Caco-2 (cell line): ENCODE results near the gene PLPP2. TPM values are rescaled to one million over a fixed set of nuclear protein-coding genes. Genes with fewer than 3 reads are reported as not detected.

Source experiments
- BruUV-seq: library from RNA; stranded (reverse); fragments of 400-500 nt; replicated peaks from 2 replicates; lab custom pipeline; 2021; lab: Mats Ljungman, UMichigan
- CTCF ChIA-PET: fragments of 300-600 bp; sonication (Branson Sonifier 250); formaldehyde crosslinking; loops from one replicate; lab custom pipeline; 2022; ENCODE audit warnings: antibody characterized with exemption; lab: Charles Lee
- POLR2A ChIA-PET: fragments of 300-600 bp; sonication (Branson Sonifier 250); formaldehyde crosslinking; loops from one replicate; lab custom pipeline; 2022; ENCODE audit warnings: antibody characterized with exemption; lab: Charles Lee
- DNase-seq, 2 experiments: peaks; one replicate each; pipeline versions ENCODE4 v3.0.0 to v3.0.0-alpha.2; 2020 to 2022
- H3K27me3 ChIP-seq: replicated peaks from 2 replicates; pipeline ENCODE4 v1.6.0; 2011; ENCODE audit warnings: low read length; ENCODE audit not compliant: control insufficient read depth, insufficient read depth
- H3K36me3 ChIP-seq: 2 replicates; pipeline ENCODE4 v1.5.1; 2011; ENCODE audit warnings: low read length; ENCODE audit not compliant: control insufficient read depth, insufficient read depth
- H3K4me1 ChIP-seq: fragments of 250-450 bp; sonication (Bioruptor Pico); 2 replicates; pipeline ENCODE4 v1.5.1; 2020; ENCODE audit warnings: mild to moderate bottlenecking
- H3K4me3 ChIP-seq: 2 replicates; pipeline ENCODE4 v1.5.1; 2011; ENCODE audit warnings: low read depth, mild to moderate bottlenecking, control low read depth, low read length
- H3K9me3 ChIP-seq: fragments of 250-450 bp; sonication (Bioruptor Pico); 2 replicates; pipeline ENCODE4 v1.5.1; 2020; ENCODE audit warnings: mild to moderate bottlenecking, moderate library complexity
- H3K27ac Mint-ChIP-seq: one replicate; pipeline ENCODE4 v1.8.0; 2022; ENCODE audit warnings: mixed read lengths; ENCODE audit not compliant: unreplicated experiment
- H3K27me3 Mint-ChIP-seq: one replicate; pipeline ENCODE4 v1.8.0; 2022; ENCODE audit warnings: mixed read lengths; ENCODE audit not compliant: insufficient read depth, unreplicated experiment
- H3K36me3 Mint-ChIP-seq: one replicate; pipeline ENCODE4 v1.8.0; 2022; ENCODE audit warnings: mild to moderate bottlenecking, mixed read lengths; ENCODE audit not compliant: insufficient read depth, unreplicated experiment
- H3K4me1 Mint-ChIP-seq: one replicate; pipeline ENCODE4 v1.8.0; 2022; ENCODE audit warnings: low read depth, mixed read lengths; ENCODE audit not compliant: unreplicated experiment
- H3K4me3 Mint-ChIP-seq: one replicate; pipeline ENCODE4 v1.8.0; 2022; ENCODE audit warnings: mild to moderate bottlenecking, moderate library complexity, mixed read lengths; ENCODE audit not compliant: unreplicated experiment
- H3K9me3 Mint-ChIP-seq: one replicate; pipeline ENCODE4 v1.8.0; 2022; ENCODE audit warnings: mixed read lengths; ENCODE audit not compliant: unreplicated experiment
- CTCF ChIP-seq, 2 experiments: fragments of 200-600 bp in 1 of 2; IDR thresholded peaks; 1 replicate in 1 of 2; 2 replicates in 1 of 2; pipeline versions ENCODE4 v1.5.1 to v1.8.0; 2011 to 2022; ENCODE audit warnings: antibody characterized with exemption in 1 of 2, control low read depth in 1 of 2, inconsistent platforms in 1 of 2, low read depth in 1 of 2, low read length in 1 of 2, mild to moderate bottlenecking in 1 of 2, moderate library complexity in 1 of 2; ENCODE audit not compliant: insufficient read depth in 1 of 2, severe bottlenecking in 1 of 2, unreplicated experiment in 1 of 2
- intact Hi-C: fragments of 100-400 bp; cut with micrococcal nuclease; formaldehyde crosslinking; loops from one replicate; pipeline ENCODE4 v1.10.0; 2022; ENCODE audit not compliant: unreplicated experiment
- total RNA-seq: library from RNA; stranded (reverse); gene quantifications from 2 replicates; pipeline ENCODE4 v1.2.3, GENCODE V29; 2022

The PLPP2 gene
- total RNA-seq, 1 experiment from 2014 or later: 29.6 TPM

- Histone ChIP-seq H3K4me3 (no peak overlapping the region), H3K9me3 (no peaks in the 10 kb centered on the region), H3K27me3 (no peaks in the 10 kb centered on the region), H3K36me3 (no peaks in the 10 kb centered on the region), H3K4me1 (peaks cover 30% of the 10 kb centered on the region)
- no TSS peak for BruUV-seq
- H3K27me3 Mint-ChIP-seq: no peaks in the 10 kb centered on the region
- H3K4me3 Mint-ChIP-seq: peak overlapping the region; percentile 31
- H3K36me3 Mint-ChIP-seq: peaks cover 10% of the 10 kb centered on the region
- peak in 1 of 2 experiments; percentile 71 for DNase-seq
- no peaks in the 10 kb centered on the region for H3K4me1 Mint-ChIP-seq
- intact Hi-C loops: no loop called here
- H3K9me3 Mint-ChIP-seq: no peaks in the 10 kb centered on the region
- ChIA-PET CTCF (interaction anchor here (1.0 kb wide), 1 partner anchor 211 kb away, joined by 6 read pairs; no protein-coding TSS in a partner anchor), POLR2A (no interaction called here)
- peak overlapping the region; percentile 42 for H3K27ac Mint-ChIP-seq
- TF ChIP-seq CTCF (IDR thresholded peaks at IDR 0.05; ENCODE audit: insufficient read depth in 1 of 2, low read depth in 1 of 2, low read length in 1 of 2, severe bottlenecking in 1 of 2, unreplicated experiment in 1 of 2): peak; percentile 84 to 89
Measured at GRCh38 chr19:294946-295686, 3.9 kb upstream of the PLPP2 start.

- Mint-ChIP-seq H3K4me1 (no peaks in the 10 kb centered on the region), H3K4me3 (peak overlapping the region; percentile 31), H3K27me3 (no peaks in the 10 kb centered on the region), H3K9me3 (no peaks in the 10 kb centered on the region), H3K36me3 (peaks cover 13% of the 10 kb centered on the region), H3K27ac (peak overlapping the region; percentile 42)
- no TSS peak for BruUV-seq
- Histone ChIP-seq H3K27me3 (no peaks in the 10 kb centered on the region), H3K9me3 (no peaks in the 10 kb centered on the region), H3K36me3 (no peaks in the 10 kb centered on the region), H3K4me3 (no peak overlapping the region), H3K4me1 (peaks cover 34% of the 10 kb centered on the region)
- CTCF ChIA-PET: interaction anchor here (1.0 kb wide), 1 partner anchor 212 kb away, joined by 6 read pairs; no protein-coding TSS in a partner anchor
- no peak for TF ChIP-seq CTCF (IDR thresholded peaks at IDR 0.05; ENCODE audit: insufficient read depth in 1 of 2, low read depth in 1 of 2, low read length in 1 of 2, severe bottlenecking in 1 of 2, unreplicated experiment in 1 of 2)
- POLR2A ChIA-PET: no interaction called here
- intact Hi-C loops: no loop called here
- DNase-seq: no peak
Measured at GRCh38 chr19:294341-294945, 3.2 kb upstream of the PLPP2 start.

GRCh38 chr19:293436-294110 lies 2.4 kb upstream of the PLPP2 start:
- CTCF ChIA-PET: no interaction called here
- H3K4me3 Mint-ChIP-seq: no peak overlapping the region
- intact Hi-C loops: no loop called here
- no TSS peak for BruUV-seq
- no peak for TF ChIP-seq CTCF (IDR thresholded peaks at IDR 0.05; ENCODE audit: insufficient read depth in 1 of 2, low read depth in 1 of 2, low read length in 1 of 2, severe bottlenecking in 1 of 2, unreplicated experiment in 1 of 2)
- H3K36me3 Mint-ChIP-seq: peaks cover 13% of the 10 kb centered on the region
- Histone ChIP-seq H3K4me3 (no peak overlapping the region), H3K4me1 (peaks cover 34% of the 10 kb centered on the region), H3K27me3 (no peaks in the 10 kb centered on the region), H3K36me3 (no peaks in the 10 kb centered on the region), H3K9me3 (no peaks in the 10 kb centered on the region)
- no peaks in the 10 kb centered on the region for H3K4me1 Mint-ChIP-seq
- POLR2A ChIA-PET: no interaction called here
- DNase-seq: no peak
- no peaks in the 10 kb centered on the region for H3K27me3 Mint-ChIP-seq
- no peaks in the 10 kb centered on the region for H3K9me3 Mint-ChIP-seq
- no peak overlapping the region for H3K27ac Mint-ChIP-seq
